ENCODE data around the gene CTTN.

The CTTN gene

DNA sequence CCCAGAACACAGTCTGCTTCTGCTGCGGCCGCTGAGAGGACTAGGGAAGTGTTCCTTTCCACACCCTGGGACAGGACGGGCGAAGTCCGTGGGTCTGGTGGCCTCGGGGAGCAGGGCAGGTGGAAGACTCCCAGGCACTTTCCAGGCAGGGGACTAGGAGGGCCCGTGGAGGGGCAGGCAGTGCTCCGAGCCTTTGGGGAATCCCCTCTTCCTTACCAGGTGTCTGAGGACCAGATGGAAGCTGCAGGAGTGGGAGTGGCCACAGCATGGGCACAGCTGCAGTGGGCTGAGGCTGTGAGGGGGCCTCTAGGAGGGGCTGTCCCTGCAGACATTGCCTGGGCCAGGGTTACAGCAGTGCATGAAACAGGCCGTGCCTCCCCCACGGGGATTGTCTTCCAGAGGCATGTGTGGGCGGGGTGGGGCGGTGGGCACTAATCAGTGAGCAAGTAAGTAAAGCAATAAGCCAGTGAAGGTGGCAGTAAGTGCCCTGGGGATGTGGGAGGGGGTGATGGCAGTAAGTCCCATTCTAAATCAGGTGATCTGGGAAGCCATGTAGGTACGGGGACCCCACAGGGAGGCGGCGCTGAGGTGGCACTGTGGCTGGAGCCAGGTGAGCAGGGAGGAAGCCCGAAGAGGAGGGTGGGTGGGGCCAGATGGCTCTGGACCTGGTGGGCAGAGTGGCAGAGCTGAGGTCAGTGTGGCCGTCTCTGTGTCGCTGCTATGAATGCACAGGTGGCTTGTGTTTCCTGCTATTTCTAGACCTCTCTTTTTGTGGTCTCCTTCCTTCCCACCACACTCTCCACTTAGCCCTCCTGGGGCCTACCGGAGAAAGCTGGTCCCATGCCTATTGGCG is 66.4 kb downstream of the CTTN start:
- Histone ChIP-seq H3K4me1 (ENCODE audit: control insufficient read depth in 2 of 2, insufficient read depth in 1 of 2, low read depth in 1 of 2, low read length in 2 of 2) (peaks cover 0 to 9% of the 10 kb centered on the region in 2 donors), H3K9me3 (replicated peaks in 1 of 2; ENCODE audit: control insufficient read depth in 2 of 2, insufficient read depth in 1 of 2, low read depth in 1 of 2, low read length in 2 of 2) (peaks cover 0 to 4% of the 10 kb centered on the region in 2 donors), H3K79me1 (ENCODE audit: low read depth, low read length) (no peaks in the 10 kb centered on the region), H2BK12ac (ENCODE audit: low read length) (no peak overlapping the region), H3K4me2 (ENCODE audit: insufficient read depth, low read length, poor library complexity, severe bottlenecking) (no peak overlapping the region), H3K14ac (ENCODE audit: low read length) (no peak overlapping the region), H3K4me3 (ENCODE audit: low read length in 2 of 2) (no peak overlapping the region), H3K36me3 (replicated peaks in 1 of 2; ENCODE audit: control insufficient read depth in 2 of 2, insufficient read depth in 2 of 2, low read length in 2 of 2) (peaks cover 0 to 2% of the 10 kb centered on the region in 2 donors), H2BK5ac (ENCODE audit: low read length) (no peak overlapping the region), H4K91ac (ENCODE audit: low read depth, low read length, poor library complexity) (no peak overlapping the region), H2BK15ac (ENCODE audit: low read length) (peak overlapping the region; percentile 64), H4K8ac (ENCODE audit: low read depth, low read length) (no peak overlapping the region), H3K18ac (ENCODE audit: low read length) (peak overlapping the region; percentile 30), H3K27me3 (ENCODE audit: control insufficient read depth in 3 of 3, insufficient read depth in 3 of 3, low read depth in 1 of 3, low read length in 3 of 3) (no peaks in the 10 kb centered on the region), H3K4ac (ENCODE audit: low read length) (no peak overlapping the region), H2AFZ (ENCODE audit: low read length) (no peak overlapping the region), H3K27ac (replicated peaks; ENCODE audit: low read length) (no peak overlapping the region), H2BK120ac (ENCODE audit: low read depth, low read length) (peak overlapping the region; percentile 57), H2AK5ac (ENCODE audit: low read depth, low read length) (peak overlapping the region; percentile 28), H3K23ac (ENCODE audit: low read depth, low read length, poor library complexity) (peak overlapping the region; percentile 44), H3K9ac (ENCODE audit: low read depth, low read length, poor library complexity) (peak overlapping the region; percentile 47)
- WGBS, 2 donors (ENCODE audit: extremely low coverage in 2 of 2, insufficient read length in 2 of 2, insufficient replicate concordance in 1 of 2), result no CpG with 5 or more reads among the region's 20 CpGs
- no peak for DNase-seq (ENCODE audit: low spot score)

DNA sequence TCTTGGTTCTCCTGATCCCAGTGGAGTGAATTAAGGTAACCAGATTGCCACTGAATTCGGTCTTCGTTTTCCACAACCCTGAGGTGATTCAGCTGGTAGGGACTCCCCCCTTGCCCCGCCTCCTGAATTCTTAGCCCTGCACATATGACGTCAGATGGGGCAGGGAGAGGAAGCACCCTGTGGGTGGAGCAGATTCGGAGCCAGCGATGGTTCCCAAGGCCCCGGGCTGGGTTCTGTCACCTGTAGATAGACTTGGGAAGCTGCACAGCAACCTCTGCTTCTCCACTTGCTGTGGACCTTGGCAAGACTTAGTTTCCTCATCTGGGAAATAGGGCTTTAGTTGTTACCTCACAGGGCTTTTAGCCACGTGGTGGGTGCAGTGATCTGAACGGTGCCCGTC is 67.8 kb downstream of the CTTN start:
- no peak overlapping the region for H3K4ac ChIP-seq (ENCODE audit: low read length)
- H2AFZ ChIP-seq (ENCODE audit: low read length), result no peak overlapping the region
- no peak overlapping the region for H2BK12ac ChIP-seq (ENCODE audit: low read length)
- H3K27ac ChIP-seq (replicated peaks; ENCODE audit: low read length), result no peak overlapping the region
- WGBS, 2 donors (ENCODE audit: extremely low coverage in 2 of 2, insufficient read length in 2 of 2, insufficient replicate concordance in 1 of 2), result no CpG with 5 or more reads among the region's 10 CpGs
- peaks cover 0 to 3% of the 10 kb centered on the region in 2 donors for H3K4me1 ChIP-seq (ENCODE audit: control insufficient read depth in 2 of 2, insufficient read depth in 1 of 2, low read depth in 1 of 2, low read length in 2 of 2)
- H4K8ac ChIP-seq (ENCODE audit: low read depth, low read length), result no peak overlapping the region
- H4K91ac ChIP-seq (ENCODE audit: low read depth, low read length, poor library complexity), result no peak overlapping the region
- H3K23ac ChIP-seq (ENCODE audit: low read depth, low read length, poor library complexity), result no peak overlapping the region
- no peak overlapping the region for H3K18ac ChIP-seq (ENCODE audit: low read length)
- DNase-seq (ENCODE audit: low spot score), result no peak
- peak overlapping the region; percentile 50 for H2AK5ac ChIP-seq (ENCODE audit: low read depth, low read length)
- H3K36me3 ChIP-seq (replicated peaks in 1 of 2; ENCODE audit: control insufficient read depth in 2 of 2, insufficient read depth in 2 of 2, low read length in 2 of 2), result peaks cover 0 to 2% of the 10 kb centered on the region in 2 donors
- no peak overlapping the region for H3K9ac ChIP-seq (ENCODE audit: low read depth, low read length, poor library complexity)
- H3K79me1 ChIP-seq (ENCODE audit: low read depth, low read length), result no peaks in the 10 kb centered on the region
- no peaks in the 10 kb centered on the region for H3K27me3 ChIP-seq (ENCODE audit: control insufficient read depth in 3 of 3, insufficient read depth in 3 of 3, low read depth in 1 of 3, low read length in 3 of 3)
- H2BK5ac ChIP-seq (ENCODE audit: low read length), result peak overlapping the region; percentile 25
- H3K9me3 ChIP-seq (replicated peaks in 1 of 2; ENCODE audit: control insufficient read depth in 2 of 2, insufficient read depth in 1 of 2, low read depth in 1 of 2, low read length in 2 of 2), result peaks cover 0 to 4% of the 10 kb centered on the region in 2 donors
- no peak overlapping the region for H3K14ac ChIP-seq (ENCODE audit: low read length)
- no peak overlapping the region for H3K4me2 ChIP-seq (ENCODE audit: insufficient read depth, low read length, poor library complexity, severe bottlenecking)
- no peak overlapping the region for H2BK120ac ChIP-seq (ENCODE audit: low read depth, low read length)
- H3K4me3 ChIP-seq (ENCODE audit: low read length in 2 of 2), result no peak overlapping the region
- H2BK15ac ChIP-seq (ENCODE audit: low read length), result peak overlapping the region; percentile 95

DNA sequence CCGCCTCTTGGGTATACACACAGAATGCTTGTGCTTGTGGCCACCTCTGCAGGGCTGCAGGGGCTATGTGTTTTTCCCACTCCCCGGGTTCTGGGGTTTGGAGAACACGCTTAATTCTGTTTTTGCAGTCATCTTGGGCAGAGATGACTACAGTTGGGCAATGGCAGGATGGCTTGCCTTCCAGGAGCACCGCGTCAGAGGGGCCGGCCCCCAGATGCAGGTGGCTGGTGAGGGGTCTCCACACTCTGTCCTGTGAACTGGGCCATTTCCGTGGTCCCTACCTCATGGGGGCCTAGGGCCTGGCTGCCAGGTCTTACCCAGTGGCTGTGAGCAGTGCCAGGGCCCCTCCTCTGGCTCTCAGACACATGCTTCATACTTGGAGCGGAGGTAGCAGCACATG is 68.3 kb downstream of the CTTN start:
- Histone ChIP-seq H3K79me1 (ENCODE audit: low read depth, low read length) (no peaks in the 10 kb centered on the region), H2BK12ac (ENCODE audit: low read length) (no peak overlapping the region), H2BK15ac (ENCODE audit: low read length) (peak overlapping the region; percentile 95), H4K8ac (ENCODE audit: low read depth, low read length) (no peak overlapping the region), H3K4ac (ENCODE audit: low read length) (no peak overlapping the region), H3K14ac (ENCODE audit: low read length) (no peak overlapping the region), H2BK5ac (ENCODE audit: low read length) (peak overlapping the region; percentile 25), H2AK5ac (ENCODE audit: low read depth, low read length) (peak overlapping the region; percentile 38), H3K4me1 (ENCODE audit: control insufficient read depth in 2 of 2, insufficient read depth in 1 of 2, low read depth in 1 of 2, low read length in 2 of 2) (peaks cover 0 to 5% of the 10 kb centered on the region in 2 donors), H3K9me3 (replicated peaks in 1 of 2; ENCODE audit: control insufficient read depth in 2 of 2, insufficient read depth in 1 of 2, low read depth in 1 of 2, low read length in 2 of 2) (peaks cover 0 to 4% of the 10 kb centered on the region in 2 donors), H3K23ac (ENCODE audit: low read depth, low read length, poor library complexity) (no peak overlapping the region), H2AFZ (ENCODE audit: low read length) (no peak overlapping the region), H2BK120ac (ENCODE audit: low read depth, low read length) (no peak overlapping the region), H4K91ac (ENCODE audit: low read depth, low read length, poor library complexity) (no peak overlapping the region), H3K4me3 (ENCODE audit: low read length in 2 of 2) (no peak overlapping the region), H3K4me2 (ENCODE audit: insufficient read depth, low read length, poor library complexity, severe bottlenecking) (no peak overlapping the region), H3K9ac (ENCODE audit: low read depth, low read length, poor library complexity) (no peak overlapping the region), H3K18ac (ENCODE audit: low read length) (no peak overlapping the region), H3K27me3 (ENCODE audit: control insufficient read depth in 3 of 3, insufficient read depth in 3 of 3, low read depth in 1 of 3, low read length in 3 of 3) (no peaks in the 10 kb centered on the region), H3K27ac (replicated peaks; ENCODE audit: low read length) (no peak overlapping the region), H3K36me3 (replicated peaks in 1 of 2; ENCODE audit: control insufficient read depth in 2 of 2, insufficient read depth in 2 of 2, low read length in 2 of 2) (peaks cover 2% of the 10 kb centered on the region in 2 donors)
- WGBS, 2 donors (ENCODE audit: extremely low coverage in 2 of 2, insufficient read length in 2 of 2, insufficient replicate concordance in 1 of 2), result no CpG with 5 or more reads among the region's 8 CpGs
- no peak for DNase-seq (ENCODE audit: low spot score)

DNA sequence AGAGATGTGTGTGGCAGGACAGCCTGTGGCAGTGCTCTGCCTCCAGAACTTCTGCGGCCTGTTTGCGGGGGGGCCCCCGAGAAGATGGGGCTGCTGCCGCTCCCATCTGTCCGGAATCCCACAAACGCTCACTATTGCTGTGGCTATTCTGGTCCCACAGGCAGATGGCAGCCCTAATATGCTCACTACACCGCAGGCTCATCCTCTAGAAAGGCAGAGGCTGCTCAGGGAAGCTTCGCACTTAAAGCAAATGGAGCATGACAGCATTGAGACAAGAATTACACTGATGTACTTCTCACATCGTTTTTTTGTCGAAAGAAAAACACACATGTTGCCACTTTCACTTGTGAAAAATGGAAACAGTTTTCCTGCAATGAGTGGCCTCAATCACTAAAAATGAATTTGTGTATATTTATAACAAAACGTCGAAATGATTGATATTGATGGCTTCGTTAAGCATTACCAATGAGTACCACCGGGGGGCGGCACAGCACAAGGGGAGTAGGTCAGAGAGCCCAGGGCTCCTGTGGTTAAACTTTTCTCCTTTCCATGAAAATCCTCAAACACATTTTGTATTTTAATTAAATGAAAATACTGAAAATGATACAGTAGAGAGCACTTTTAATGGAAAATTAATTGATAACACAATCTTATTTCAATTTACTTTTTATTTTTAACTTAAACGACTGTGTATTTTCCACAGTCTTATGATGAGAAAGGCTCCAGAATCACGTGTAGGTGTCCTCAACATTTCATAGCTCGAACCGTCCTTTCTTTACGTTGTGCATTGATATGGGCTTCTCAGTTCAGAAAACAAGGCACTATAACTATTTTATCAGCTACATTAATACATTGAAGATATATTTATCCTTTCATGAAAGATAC is 69.1 kb downstream of the CTTN start:
- H4K91ac ChIP-seq (ENCODE audit: low read depth, low read length, poor library complexity), result no peak overlapping the region
- H3K27me3 ChIP-seq (ENCODE audit: control insufficient read depth in 3 of 3, insufficient read depth in 3 of 3, low read depth in 1 of 3, low read length in 3 of 3), result no peaks in the 10 kb centered on the region
- H3K36me3 ChIP-seq (replicated peaks in 1 of 2; ENCODE audit: control insufficient read depth in 2 of 2, insufficient read depth in 2 of 2, low read length in 2 of 2), result peaks cover 2 to 10% of the 10 kb centered on the region in 2 donors
- no CpG with 5 or more reads among the region's 20 CpGs for WGBS, 2 donors (ENCODE audit: extremely low coverage in 2 of 2, insufficient read length in 2 of 2, insufficient replicate concordance in 1 of 2)
- H2BK5ac ChIP-seq (ENCODE audit: low read length), result no peak overlapping the region
- no peak overlapping the region for H3K23ac ChIP-seq (ENCODE audit: low read depth, low read length, poor library complexity)
- H3K9ac ChIP-seq (ENCODE audit: low read depth, low read length, poor library complexity), result no peak overlapping the region
- H2BK120ac ChIP-seq (ENCODE audit: low read depth, low read length), result no peak overlapping the region
- peak; percentile 56 for DNase-seq (ENCODE audit: low spot score)
- no peak overlapping the region for H3K4ac ChIP-seq (ENCODE audit: low read length)
- H2AFZ ChIP-seq (ENCODE audit: low read length), result no peak overlapping the region
- no peak overlapping the region for H3K4me3 ChIP-seq (ENCODE audit: low read length in 2 of 2)
- no peak overlapping the region for H2BK12ac ChIP-seq (ENCODE audit: low read length)
- no peak overlapping the region for H3K4me2 ChIP-seq (ENCODE audit: insufficient read depth, low read length, poor library complexity, severe bottlenecking)
- no peak overlapping the region for H4K8ac ChIP-seq (ENCODE audit: low read depth, low read length)
- no peaks in the 10 kb centered on the region for H3K79me1 ChIP-seq (ENCODE audit: low read depth, low read length)
- H2AK5ac ChIP-seq (ENCODE audit: low read depth, low read length), result peak overlapping the region; percentile 38
- H2BK15ac ChIP-seq (ENCODE audit: low read length), result no peak overlapping the region
- H3K14ac ChIP-seq (ENCODE audit: low read length), result no peak overlapping the region
- H3K27ac ChIP-seq (replicated peaks; ENCODE audit: low read length), result no peak overlapping the region
- peaks cover 0 to 5% of the 10 kb centered on the region in 2 donors for H3K4me1 ChIP-seq (ENCODE audit: control insufficient read depth in 2 of 2, insufficient read depth in 1 of 2, low read depth in 1 of 2, low read length in 2 of 2)
- peak overlapping the region; percentile 55 for H3K18ac ChIP-seq (ENCODE audit: low read length)
- peaks cover 0 to 4% of the 10 kb centered on the region in 2 donors for H3K9me3 ChIP-seq (replicated peaks in 1 of 2; ENCODE audit: control insufficient read depth in 2 of 2, insufficient read depth in 1 of 2, low read depth in 1 of 2, low read length in 2 of 2)

Measured in neuronal stem cell (in vitro differentiated cells).